ENCODE results near the gene MCAT. TPM values are rescaled to one million over a fixed set of nuclear protein-coding genes. Genes with fewer than 3 reads are reported as not detected.

The MCAT gene
- total RNA-seq, 2 donors from 2014 or later, result 15.2 to 19.7 TPM

DNA sequence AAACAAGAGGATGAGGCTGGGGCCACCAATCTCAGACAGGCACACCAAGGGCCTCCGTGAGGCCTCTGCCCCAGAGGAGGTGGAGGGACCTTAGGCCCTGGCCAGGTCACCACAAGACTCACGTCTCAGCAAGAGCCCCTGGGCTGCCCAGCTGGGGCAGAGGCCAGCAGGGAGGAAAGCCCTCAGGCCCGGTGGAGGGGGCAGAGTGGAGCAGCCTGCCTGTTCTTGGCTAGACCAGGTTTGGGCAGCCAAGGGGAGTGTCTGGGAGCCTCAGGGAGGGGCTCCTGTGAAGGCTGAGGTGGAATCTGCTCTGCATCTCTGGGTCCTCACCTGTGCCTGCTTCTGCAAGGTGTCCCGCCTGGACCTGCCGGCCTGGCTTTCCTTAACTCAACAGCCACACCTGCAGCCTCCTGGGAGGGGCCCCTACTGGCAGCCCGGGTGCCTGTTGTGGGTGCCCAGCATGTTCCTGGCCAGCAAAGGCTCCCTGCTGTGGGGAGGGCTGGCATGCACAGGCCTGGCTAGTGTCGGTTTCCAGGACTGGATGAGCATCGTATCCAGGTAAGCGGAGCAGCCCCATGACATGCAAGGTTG is 31.8 kb upstream of the MCAT start:
- intact Hi-C loops (cut with DNase I, micrococcal nuclease), result no loop called here
- DNase-seq (no peak), ATAC-seq (no peak)

GRCh38 chr22:43173976-43174720 is 30.9 kb upstream of the MCAT start:
- intact Hi-C loops (cut with DNase I, micrococcal nuclease), result no loop called here
- no peak for DNase-seq
- ATAC-seq, result no peak

GRCh38 chr22:43173566-43173965 is 30.4 kb upstream of the MCAT start:
- intact Hi-C loops (cut with DNase I, micrococcal nuclease), result no loop called here
- DNase-seq (no peak), ATAC-seq (no peak)

GRCh38 chr22:43172191-43172590 is 29.0 kb upstream of the MCAT start:
- peak in 1 of 2 donors; percentile 14 for DNase-seq
- intact Hi-C loops (cut with DNase I, micrococcal nuclease), result no loop called here

DNA sequence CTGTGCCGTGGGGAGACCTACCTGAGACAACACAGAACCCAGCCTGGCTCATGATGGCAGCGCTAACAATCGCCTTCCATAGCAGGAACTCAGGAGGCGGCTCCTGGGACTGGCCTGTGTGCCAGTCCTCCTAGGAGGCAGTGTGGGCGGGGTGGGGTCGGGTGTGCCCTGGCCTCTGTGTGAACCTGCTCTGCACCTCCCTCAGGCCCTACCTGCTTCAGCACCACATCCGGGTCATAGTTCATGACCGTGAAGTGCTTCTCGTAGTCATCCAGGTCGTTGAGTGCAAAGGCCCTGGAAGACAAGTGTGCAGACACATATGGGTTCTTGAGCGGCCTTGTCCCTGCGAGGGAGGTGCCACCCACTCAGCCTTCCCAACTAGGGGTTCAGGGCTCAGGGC is 28.4 kb upstream of the MCAT start:
- DNase-seq, result peak; percentile 87 to 91
- ATAC-seq, result peak; percentile 88
- intact Hi-C loops (cut with DNase I, micrococcal nuclease), result no loop called here

More at GRCh38 chr22:43172191-43172590, 29.0 kb upstream of the MCAT start:
- ATAC-seq, result no peak

- intact Hi-C loops (cut with DNase I, micrococcal nuclease), result no loop called here
- DNase-seq (peak; percentile 70), ATAC-seq (peak; percentile 81)
Observed at GRCh38 chr22:43171019-43171491, 27.9 kb upstream of the MCAT start.

GRCh38 chr22:43170131-43170480 is 26.9 kb upstream of the MCAT start:
- ATAC-seq, result no peak
- peak in 1 of 2 donors; percentile 5 for DNase-seq
- intact Hi-C loops (cut with DNase I, micrococcal nuclease), result no loop called here

- ATAC-seq, result no peak
- intact Hi-C loops (cut with DNase I, micrococcal nuclease), result no loop called here
- no peak for DNase-seq
Observed at GRCh38 chr22:43169310-43170130, 26.3 kb upstream of the MCAT start.

DNA sequence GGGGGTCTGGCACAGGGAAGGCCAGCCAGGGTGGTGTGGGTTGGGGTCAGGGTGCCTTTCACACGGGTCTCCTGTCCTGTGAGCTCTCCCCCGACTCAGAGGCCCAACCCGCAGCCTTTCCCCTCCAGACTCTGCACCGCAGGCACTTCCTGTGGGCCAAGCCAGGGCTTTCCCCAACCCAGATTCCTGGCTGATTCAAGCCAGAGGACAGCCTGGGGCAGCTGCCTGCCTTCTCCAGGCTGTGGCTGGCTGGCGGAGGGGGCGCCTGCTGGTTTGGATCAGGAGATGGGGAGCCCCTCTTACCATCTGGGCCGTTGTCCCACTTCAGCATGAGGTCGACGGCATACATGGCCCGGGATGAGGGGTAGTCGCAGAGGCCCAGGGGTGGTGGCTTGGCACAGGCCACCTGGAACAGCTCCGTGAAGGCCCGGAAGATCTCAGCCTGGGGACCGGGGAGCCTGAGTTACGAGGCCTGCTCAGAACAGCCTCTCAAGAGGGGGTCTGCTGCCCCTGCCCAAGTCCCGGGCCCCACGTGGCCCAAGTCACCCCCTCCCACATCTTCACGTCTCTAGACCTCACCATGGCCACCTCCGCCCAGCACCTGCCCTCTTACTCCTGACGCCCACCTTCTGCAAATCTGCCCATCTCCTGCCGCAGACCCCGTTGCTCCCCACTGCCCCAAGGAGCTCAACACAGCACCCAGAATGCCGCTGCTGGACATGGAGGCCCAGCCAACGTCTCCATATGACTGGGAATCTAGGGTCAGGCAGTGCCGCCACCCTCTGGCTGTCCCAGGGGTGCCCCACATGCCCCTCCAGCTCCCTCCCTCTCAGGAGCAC is 25.5 kb upstream of the MCAT start:
- ATAC-seq (no peak), DNase-seq (no peak)
- intact Hi-C loops (cut with DNase I, micrococcal nuclease), result no loop called here

DNA sequence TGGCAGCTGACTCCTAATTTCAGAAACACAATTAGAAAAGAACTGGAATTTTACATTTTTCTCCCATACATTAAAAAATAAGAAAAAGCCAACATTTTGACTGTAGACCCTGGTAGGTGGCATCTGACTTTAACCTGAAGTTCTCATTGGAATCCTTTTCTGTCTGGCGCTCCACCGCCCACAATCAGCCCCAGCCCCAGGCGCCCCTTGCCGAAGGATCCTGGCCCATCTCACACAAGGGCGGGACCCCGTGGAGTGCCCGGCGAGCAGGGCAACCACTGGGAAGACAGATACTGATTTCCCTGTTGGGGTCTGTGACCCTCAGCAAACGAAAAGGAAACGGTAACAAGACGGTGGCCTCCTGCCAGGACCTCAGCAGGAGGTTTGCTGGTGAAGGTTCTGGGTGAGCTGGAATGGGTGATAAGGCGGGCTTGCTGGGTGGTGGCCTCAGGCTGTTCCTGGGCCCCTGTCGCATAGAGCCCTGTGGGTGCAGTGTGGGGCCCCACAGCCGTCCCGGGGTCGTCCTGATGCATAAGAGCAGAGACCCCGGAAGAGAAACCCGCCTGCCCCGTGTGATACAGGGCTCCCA is 23.9 kb upstream of the MCAT start:
- intact Hi-C loops (cut with DNase I, micrococcal nuclease), result no loop called here
- DNase-seq (no peak), ATAC-seq (no peak)

DNA sequence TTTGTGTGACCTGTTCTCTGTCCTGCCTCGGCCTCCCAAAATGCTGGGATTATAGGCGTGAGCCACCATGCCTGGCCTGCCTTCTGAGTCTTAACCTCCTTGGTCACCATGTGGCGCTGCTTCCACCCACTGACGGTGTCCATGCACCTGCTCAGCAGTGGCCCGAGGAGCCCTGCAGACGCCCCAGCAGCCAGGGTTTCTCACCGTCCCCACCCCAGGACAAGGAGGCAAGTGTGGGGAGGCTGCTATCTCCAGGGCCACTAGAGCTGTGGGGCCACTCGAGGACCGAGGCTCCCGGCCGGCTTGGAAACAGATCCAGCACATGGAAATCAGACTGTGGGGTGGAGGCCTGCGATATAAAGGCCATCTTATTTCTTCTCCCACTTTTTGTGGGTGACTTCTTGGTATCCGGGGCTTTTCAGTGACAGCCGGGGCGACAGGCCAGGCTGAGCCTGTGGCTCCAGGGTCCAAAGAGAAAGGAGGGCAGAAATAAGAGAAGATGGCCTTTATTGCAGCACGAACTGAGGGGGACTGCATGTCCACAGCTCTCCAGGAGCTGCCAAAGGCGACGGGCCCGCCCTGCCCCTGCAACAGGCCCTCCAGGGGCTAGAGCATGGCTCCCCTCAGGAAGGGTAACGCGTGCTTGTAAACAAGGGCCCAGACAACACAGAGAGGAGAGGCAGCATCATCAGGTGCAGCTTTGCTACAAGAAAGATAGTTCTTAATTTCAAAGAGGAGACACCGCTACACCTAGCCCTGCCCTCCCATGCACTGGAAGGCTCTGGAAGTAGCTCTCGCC is 23.1 kb upstream of the MCAT start:
- intact Hi-C loops (cut with DNase I, micrococcal nuclease), result no loop called here
- DNase-seq (no peak), ATAC-seq (no peak)

GRCh38 chr22:43164636-43165035 is 21.4 kb upstream of the MCAT start:
- ATAC-seq (no peak), DNase-seq (no peak)
- intact Hi-C loops (cut with DNase I, micrococcal nuclease), result no loop called here

DNA sequence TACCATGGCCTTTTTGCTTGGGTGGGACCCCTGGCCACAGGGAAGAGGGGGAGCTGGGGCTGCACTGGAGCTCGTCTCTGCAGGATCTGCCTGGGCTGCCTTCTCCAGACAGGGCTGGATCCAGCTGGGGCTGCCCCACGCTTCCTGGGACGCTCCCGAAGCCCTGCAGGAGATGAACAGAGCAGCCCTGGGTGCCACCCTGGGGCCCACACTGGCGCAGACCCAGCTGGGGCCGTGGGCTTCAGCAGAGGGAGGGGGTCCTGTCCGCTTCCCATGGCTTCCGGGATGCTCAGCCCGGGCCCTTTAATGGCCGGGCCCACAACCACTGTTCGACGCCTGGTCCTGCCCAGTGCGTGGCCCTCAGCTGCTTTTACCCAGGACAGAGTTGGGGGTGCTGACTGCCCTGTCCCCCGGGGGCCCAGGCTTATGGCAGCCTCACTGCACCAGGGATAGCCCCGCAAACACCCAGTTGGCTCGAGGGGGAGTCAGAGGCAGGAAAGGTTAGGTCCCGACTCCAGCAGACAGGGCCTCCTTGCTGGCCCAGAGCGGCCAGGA is 20.1 kb upstream of the MCAT start:
- DNase-seq (no peak), ATAC-seq (no peak)
- intact Hi-C loops (cut with DNase I, micrococcal nuclease), result no loop called here

GRCh38 chr22:43162412-43163150 is 19.4 kb upstream of the MCAT start:
- DNase-seq (no peak), ATAC-seq (no peak)
- intact Hi-C loops (cut with DNase I, micrococcal nuclease), result no loop called here

GRCh38 chr22:43160497-43161126 is 17.4 kb upstream of the MCAT start:
- no peak for ATAC-seq
- intact Hi-C loops (cut with DNase I, micrococcal nuclease), result no loop called here
- no peak for DNase-seq

DNA sequence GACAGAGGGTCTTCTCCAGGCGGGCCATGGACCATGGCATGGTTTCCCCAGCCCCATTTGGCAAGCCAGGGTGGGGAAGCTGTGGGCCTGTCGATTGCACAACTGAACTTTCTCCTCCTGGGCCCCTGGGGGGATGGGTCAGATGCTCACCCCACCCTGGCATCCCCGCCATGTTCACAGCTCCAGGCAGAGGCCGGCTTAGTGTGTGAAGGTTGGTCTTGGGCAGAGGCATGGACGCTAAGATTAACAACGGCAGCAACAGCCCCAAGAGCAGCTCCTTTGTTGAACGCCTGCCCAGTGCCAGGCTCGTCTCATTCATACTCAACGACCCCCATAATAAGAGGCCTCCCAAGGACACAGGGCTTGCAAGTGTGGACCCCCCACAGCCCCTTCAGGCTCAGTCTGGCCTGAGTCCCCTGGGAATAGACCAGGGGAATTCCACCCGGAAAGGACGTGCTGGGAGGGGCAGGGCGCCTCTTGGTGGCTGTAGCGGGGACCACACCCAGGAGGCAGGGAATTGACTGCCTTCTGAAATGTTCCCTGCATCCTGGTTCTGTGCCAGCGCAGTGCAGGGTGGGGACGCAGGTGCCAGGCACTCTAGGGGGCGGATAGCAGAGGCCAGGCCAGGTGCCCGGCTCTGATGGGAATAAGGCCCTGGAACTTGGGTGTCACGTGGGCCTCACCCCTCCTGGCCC is 16.4 kb upstream of the MCAT start:
- intact Hi-C loops (cut with DNase I, micrococcal nuclease), result no loop called here
- peak; percentile 75 for ATAC-seq

More for the DNA sequence above, 16.4 kb upstream of the MCAT start:
- DNase-seq, result peak; percentile 93 to 94

All from left colon (tissue), 2 donors.